Hematopoietic multipotent progenitor cell treated with erythropoietin and hydrocortisone succinate and interleukin-3 and kit ligand, for 8 days (in vitro differentiated cells): ENCODE measurements around the gene HSPA5.

Experiments used
- DNase-seq: peaks from one replicate; pipeline ENCODE4 v3.0.0-alpha.2; 2015

HSPA5 gene

DNA sequence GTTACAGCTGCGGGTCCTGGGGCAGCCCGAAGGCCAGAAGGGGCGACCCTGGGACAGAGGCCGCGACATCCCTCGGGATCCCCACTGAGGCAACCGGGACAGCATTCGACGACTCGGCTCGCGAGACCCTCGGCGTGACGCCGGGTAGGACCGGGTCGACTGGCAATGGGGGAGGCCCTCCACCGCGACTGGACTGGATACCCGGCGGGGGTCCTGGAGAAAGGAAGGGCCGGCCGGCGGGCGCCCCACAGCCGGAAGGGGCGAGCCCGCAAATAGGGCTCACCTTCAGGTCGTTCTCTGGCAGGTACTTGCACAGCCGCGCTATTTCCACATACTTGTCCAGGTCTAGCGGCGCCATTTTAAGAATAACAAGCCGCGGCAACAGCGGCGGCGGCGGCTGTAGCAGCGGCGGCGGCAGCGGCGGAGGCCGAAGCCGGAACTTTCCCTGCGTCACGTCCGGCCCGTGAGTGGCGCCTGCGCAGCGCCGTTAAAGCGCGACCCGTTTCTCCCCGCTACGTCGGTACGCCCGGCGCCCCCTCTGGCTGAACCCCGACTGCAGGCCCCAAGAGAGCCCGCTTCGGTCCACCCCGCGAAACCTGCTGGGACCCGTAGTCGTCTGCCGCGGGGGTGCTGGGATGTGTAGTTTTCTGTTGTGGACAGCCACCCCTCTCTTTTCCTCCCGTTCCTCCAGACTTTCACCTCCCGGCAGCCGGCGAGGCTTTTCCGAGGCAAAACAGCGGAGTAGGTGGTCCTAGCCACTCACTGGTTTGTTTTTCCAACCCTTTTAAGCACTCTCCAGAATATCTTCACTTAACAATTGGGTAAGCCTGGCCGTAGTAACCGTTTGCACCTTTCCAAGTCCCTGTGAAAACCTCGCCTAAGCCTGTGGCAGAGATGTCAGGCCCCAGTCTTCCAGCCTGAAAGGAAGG, 51.5 kb downstream of the HSPA5 start, which contains the start of gene PPP6C:
TSS of gene PPP6C (minus strand) at position 443 of the 929 bp plus-strand sequence. CDS start at position 358, 85 bp downstream.
- DNase-seq = peak; percentile 96

GRCh38 chr9:125189011-125189360, 52.2 kb downstream of the HSPA5 start:
- peak; percentile 11 for DNase-seq
